B cell (primary cell): Measurements from ENCODE around the gene EDC4. TPM values are rescaled to one million over a fixed set of nuclear protein-coding genes. Genes with fewer than 3 reads are reported as not detected.
A peak's percentile ranks its signal among the peaks of the same experiment; 100 is the strongest.

Experiments used
- ATAC-seq: fragments of 200-7000 bp; cut with Tn5 transposase; one replicate; pipeline ENCODE4 v1.10.0; 2021; ENCODE audit warnings: low read depth, mild to moderate bottlenecking, moderate number of reproducible peaks, moderate library complexity
- CTCF ChIA-PET: fragments of 350-600 bp; sonication (Branson Sonifier 250); formaldehyde crosslinking; loops from one replicate; lab custom pipeline; 2021; ENCODE audit warnings: antibody characterized with exemption, inconsistent platforms; lab: Charles Lee
- POLR2A ChIA-PET: fragments of 350-600 bp; sonication (Branson Sonifier 250); formaldehyde crosslinking; loops from one replicate; lab custom pipeline; 2021; ENCODE audit warnings: antibody characterized with exemption; lab: Charles Lee
- DNase-seq: peaks from one replicate; pipeline ENCODE4 v3.0.0; 2013
- H2AFZ ChIP-seq: 2 replicates; pipeline ENCODE4 v1.6.1; 2012; ENCODE audit warnings: mild to moderate bottlenecking, low read depth, low read length; ENCODE audit not compliant: insufficient read depth, poor library complexity, severe bottlenecking
- H3K27ac ChIP-seq, 2 donors: 1 replicate in 1 of 2; 2 replicates in 1 of 2; pipeline ENCODE4 v1.5.1; 2012 to 2013; ENCODE audit warnings: low read length in 2 of 2, mild to moderate bottlenecking in 2 of 2, moderate library complexity in 1 of 2
- H3K27me3 ChIP-seq, 4 experiments: fragments of 200-600 bp in 1 of 4; sonication (generic) in 1 of 4; replicated peaks in 1 of 4; 1 replicate in 2 of 4; 2 replicates in 2 of 4; pipeline versions ENCODE4 v1.6.1 to v1.7.0; 2013 to 2016; ENCODE audit warnings: low read length in 3 of 4, mild to moderate bottlenecking in 2 of 4, mixed read lengths in 1 of 4, moderate library complexity in 1 of 4; ENCODE audit not compliant: insufficient read depth in 4 of 4, control insufficient read depth in 3 of 4; ENCODE audit errors: control extremely low read depth in 1 of 4
- H3K36me3 ChIP-seq, 2 experiments: replicated peaks in 1 of 2; 1 replicate in 1 of 2; 2 replicates in 1 of 2; pipeline versions ENCODE4 v1.6.1 to v1.7.1; 2013; ENCODE audit warnings: low read length in 1 of 2; ENCODE audit not compliant: insufficient read depth in 2 of 2, control insufficient read depth in 1 of 2; ENCODE audit errors: control extremely low read depth in 1 of 2, extremely low read depth in 1 of 2
- H3K4me1 ChIP-seq, 2 donors: fragments of 200-600 bp in 1 of 2; sonication (generic) in 1 of 2; 1 replicate in 1 of 2; 2 replicates in 1 of 2; pipeline versions ENCODE4 v1.5.1 to v1.6.1; 2013 to 2017; ENCODE audit warnings: low read length in 2 of 2; ENCODE audit not compliant: control insufficient read depth in 2 of 2, insufficient read depth in 2 of 2
- H3K4me2 ChIP-seq: replicated peaks from 2 replicates; pipeline ENCODE3; 2012; ENCODE audit warnings: mild to moderate bottlenecking, low read depth, low read length; ENCODE audit not compliant: poor library complexity, severe bottlenecking
- H3K4me3 ChIP-seq, 5 experiments: fragments of 200-600 bp in 1 of 5; sonication (generic) in 1 of 5; 1 replicate in 3 of 5; 2 replicates in 2 of 5; pipeline versions ENCODE4 v1.5.1 to v1.7.0; 2011 to 2016; ENCODE audit warnings: low read length in 4 of 5, mild to moderate bottlenecking in 4 of 5, low read depth in 2 of 5, control low read depth in 1 of 5, moderate library complexity in 1 of 5; ENCODE audit not compliant: insufficient read depth in 1 of 5; ENCODE audit errors: control extremely low read depth in 1 of 5, extremely low read depth in 1 of 5
- H3K79me2 ChIP-seq: fragments of 200-600 bp; sonication (generic); one replicate; pipeline ENCODE4 v1.6.0; 2016; ENCODE audit warnings: low read length; ENCODE audit not compliant: control insufficient read depth, insufficient read depth
- H3K9ac ChIP-seq: fragments of 200-600 bp; sonication (generic); 2 replicates; pipeline ENCODE4 v1.6.1; 2017; ENCODE audit warnings: mild to moderate bottlenecking, low read length, moderate library complexity
- H3K9me3 ChIP-seq, 3 donors: one replicate each; pipeline versions ENCODE4 v1.6.1 to v1.7.1; 2013; ENCODE audit warnings: low read length in 2 of 3; ENCODE audit not compliant: control insufficient read depth in 2 of 3, insufficient read depth in 1 of 3; ENCODE audit errors: control extremely low read depth in 1 of 3
- H4K20me1 ChIP-seq: 2 replicates; pipeline ENCODE4 v1.6.0; 2012; ENCODE audit warnings: mild to moderate bottlenecking, low read length; ENCODE audit not compliant: insufficient read depth, control insufficient read depth, poor library complexity, severe bottlenecking
- H3K27ac Mint-ChIP-seq: one replicate; pipeline ENCODE4 v1.8.0; 2021; ENCODE audit warnings: mixed read lengths
- H3K27me3 Mint-ChIP-seq: one replicate; pipeline ENCODE4 v1.8.0; 2021; ENCODE audit warnings: mixed read lengths
- H3K4me1 Mint-ChIP-seq: one replicate; pipeline ENCODE4 v1.8.0; 2021; ENCODE audit warnings: mixed read lengths
- H3K4me3 Mint-ChIP-seq: one replicate; pipeline ENCODE4 v1.8.0; 2021; ENCODE audit warnings: mixed read lengths
- H3K9me3 Mint-ChIP-seq: one replicate; pipeline ENCODE4 v1.8.0; 2022; ENCODE audit warnings: mixed read lengths; ENCODE audit not compliant: insufficient read depth
- CTCF ChIP-seq: fragments of 200-600 bp; IDR thresholded peaks from one replicate; pipeline ENCODE4 v1.8.0; 2022; ENCODE audit warnings: antibody characterized with exemption, mild to moderate bottlenecking
- EZH2 ChIP-seq: IDR thresholded peaks from 2 replicates; pipeline ENCODE4 v1.6.1; 2012; ENCODE audit warnings: borderline replicate concordance, low read depth, mild to moderate bottlenecking, moderate library complexity, low read length; ENCODE audit not compliant: insufficient read depth, poor library complexity, severe bottlenecking
- WGBS: methylation state at CpG from one replicate; pipeline ENCODE4 v1.1.5; 2013; ENCODE audit warnings: missing lambda C conversion rate; ENCODE audit not compliant: insufficient coverage; 5-methylcytosine and 5-hydroxymethylcytosine counted together
- intact Hi-C: fragments of 100-400 bp; cut with micrococcal nuclease; formaldehyde crosslinking; loops from one replicate; pipeline ENCODE4 v1.10.0; 2022
- polyA plus RNA-seq: library from polyadenylated mRNA; depleted of rRNA; stranded (reverse); fragments of >200 nt; gene quantifications from 2 replicates; pipeline ENCODE4 v1.2.3, GENCODE V29; 2012
- total RNA-seq, 2 donors: library from RNA; stranded (reverse); fragments of 120-200 nt in 1 of 2; gene quantifications; 1 replicate in 1 of 2; 2 replicates in 1 of 2; pipeline versions ENCODE4 v1.2.3 to v1.2.4, GENCODE V29; 2013 to 2022

Gene EDC4
- total and polyA plus RNA-seq, 2 donors (not counting 1 experiment from before 2014, with no cell fraction given), result 84.5 to 95.1 TPM

- Histone ChIP-seq H3K9ac (peak overlapping the region; percentile 85), H3K27me3 (no peaks in the 10 kb centered on the region), H3K9me3 (peaks cover 0 to 5% (median 0%) of the 10 kb centered on the region in 3 donors), H3K4me1 (peaks cover 39 to 53% of the 10 kb centered on the region in 2 donors), H3K79me2 (peaks cover 58% of the 10 kb centered on the region), H3K4me2 (peak overlapping the region; percentile 97), H3K27ac (peak overlapping the region in 1 of 2 donors; percentile 81), H2AFZ (peak overlapping the region; percentile 93), H3K36me3 (no peaks in the 10 kb centered on the region), H3K4me3 (peak overlapping the region in 4 of 5 experiments; percentile 64 to 86 (median 84)), H4K20me1 (peaks cover 36% of the 10 kb centered on the region)
- no peak for ATAC-seq
- intact Hi-C loops, result loop anchor here (1.0 to 10.0 kb wide), 10 partner anchors 12 to 1091 kb away; partner anchors contain the start of genes ATP6V0D1, CTCF, DYNC1LI2 and GFOD2
- Mint-ChIP-seq H3K9me3 (no peaks in the 10 kb centered on the region), H3K4me1 (peaks cover 52% of the 10 kb centered on the region), H3K4me3 (peak overlapping the region; percentile 92), H3K27ac (peak overlapping the region; percentile 93), H3K27me3 (no peaks in the 10 kb centered on the region)
- ChIA-PET POLR2A (interaction anchor here (1.5 to 2.0 kb wide), 2 partner anchors 39 to 90 kb away, joined by 6 to 11 read pairs; partner anchors contain the start of genes PSMB10, RANBP10 and TSNAXIP1), CTCF (interaction anchor here (0.8 to 3.5 kb wide), 12 partner anchors 12 to 239 kb away, joined by 3 to 13 read pairs (median 4); partner anchors contain the start of genes DDX28, DUS2 and NFATC3)
- 81% methylated on average over 5 of the region's 5 CpGs for WGBS
- no peak for DNase-seq
- TF ChIP-seq CTCF (no peak), EZH2 (no peak)
Measured at GRCh38 chr16:67845291-67846062, 27.4 kb upstream of the EDC4 start.
